Tibial nerve (tissue), 3 donors: Measurements from ENCODE around the gene SNN.

Source experiments
- EP300 ChIP-seq, 2 donors: sonication (generic); formaldehyde crosslinking; IDR thresholded peaks; one replicate each; pipeline ENCODE4 v1.6.1; 2017; ENCODE audit warnings: antibody characterized with exemption in 2 of 2, mild to moderate bottlenecking in 1 of 2
- POLR2A ChIP-seq, 2 donors: fragments of 450-650 bp; IDR thresholded peaks; one replicate each; pipeline ENCODE4 v1.6.1; 2017; ENCODE audit warnings: antibody characterized with exemption in 2 of 2, mild to moderate bottlenecking in 2 of 2, moderate library complexity in 2 of 2

- TF ChIP-seq POLR2A (IDR thresholded peaks at IDR 0.05): no peak
- no peak for TF ChIP-seq EP300 (IDR thresholded peaks at IDR 0.05)
These were observed 23.5 kb downstream of the SNN start for GRCh38 chr16:11691771-11692170.
